Measurements from ENCODE around the gene RAD50. TPM values are rescaled to one million over a fixed set of nuclear protein-coding genes. Genes with fewer than 3 reads are reported as not detected.

The RAD50 gene
- total RNA-seq, 4 donors from 2014 or later, result 34.1 to 40.1 (median 37.5) TPM

DNA sequence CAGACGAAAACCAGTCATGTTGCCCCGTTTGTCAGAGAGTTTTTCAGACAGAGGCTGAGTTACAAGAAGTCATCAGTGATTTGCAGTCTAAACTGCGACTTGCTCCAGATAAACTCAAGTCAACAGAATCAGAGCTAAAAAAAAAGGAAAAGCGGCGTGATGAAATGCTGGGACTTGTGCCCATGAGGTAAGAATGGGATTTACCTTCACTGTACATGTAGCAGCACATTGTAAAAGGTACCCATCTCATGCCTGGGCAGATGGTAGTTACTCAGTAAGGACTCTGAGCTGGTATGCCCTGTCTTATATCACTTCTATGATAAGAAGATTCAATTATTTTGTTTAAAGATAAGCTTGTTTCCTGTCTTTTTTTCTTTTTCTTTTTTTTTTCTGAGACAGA, 38.8 kb downstream of the RAD50 start:
- Histone ChIP-seq H3K4me3 (replicated peaks in 1 of 3) (no peak overlapping the region), H3K9me3 (no peaks in the 10 kb centered on the region), H3K27ac (no peak overlapping the region), H3K4me1 (no peaks in the 10 kb centered on the region), H3K27me3 (no peaks in the 10 kb centered on the region), H3K36me3 (peaks cover 10 to 28% of the 10 kb centered on the region in 2 donors)
- DNase-seq, result no peak
- TF ChIP-seq, protein P1, sequence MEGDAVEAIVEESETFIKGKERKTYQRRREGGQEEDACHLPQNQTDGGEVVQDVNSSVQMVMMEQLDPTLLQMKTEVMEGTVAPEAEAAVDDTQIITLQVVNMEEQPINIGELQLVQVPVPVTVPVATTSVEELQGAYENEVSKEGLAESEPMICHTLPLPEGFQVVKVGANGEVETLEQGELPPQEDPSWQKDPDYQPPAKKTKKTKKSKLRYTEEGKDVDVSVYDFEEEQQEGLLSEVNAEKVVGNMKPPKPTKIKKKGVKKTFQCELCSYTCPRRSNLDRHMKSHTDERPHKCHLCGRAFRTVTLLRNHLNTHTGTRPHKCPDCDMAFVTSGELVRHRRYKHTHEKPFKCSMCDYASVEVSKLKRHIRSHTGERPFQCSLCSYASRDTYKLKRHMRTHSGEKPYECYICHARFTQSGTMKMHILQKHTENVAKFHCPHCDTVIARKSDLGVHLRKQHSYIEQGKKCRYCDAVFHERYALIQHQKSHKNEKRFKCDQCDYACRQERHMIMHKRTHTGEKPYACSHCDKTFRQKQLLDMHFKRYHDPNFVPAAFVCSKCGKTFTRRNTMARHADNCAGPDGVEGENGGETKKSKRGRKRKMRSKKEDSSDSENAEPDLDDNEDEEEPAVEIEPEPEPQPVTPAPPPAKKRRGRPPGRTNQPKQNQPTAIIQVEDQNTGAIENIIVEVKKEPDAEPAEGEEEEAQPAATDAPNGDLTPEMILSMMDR (IDR thresholded peaks at IDR 0.05), result no peak
- no peak for TF ChIP-seq POLR2A (IDR thresholded peaks at IDR 0.05)
- intact Hi-C loops (cut with DNase I), result no loop called here
- 91 to 96% methylated on average over 5 of the region's 5 CpGs for WGBS, 2 donors

DNA sequence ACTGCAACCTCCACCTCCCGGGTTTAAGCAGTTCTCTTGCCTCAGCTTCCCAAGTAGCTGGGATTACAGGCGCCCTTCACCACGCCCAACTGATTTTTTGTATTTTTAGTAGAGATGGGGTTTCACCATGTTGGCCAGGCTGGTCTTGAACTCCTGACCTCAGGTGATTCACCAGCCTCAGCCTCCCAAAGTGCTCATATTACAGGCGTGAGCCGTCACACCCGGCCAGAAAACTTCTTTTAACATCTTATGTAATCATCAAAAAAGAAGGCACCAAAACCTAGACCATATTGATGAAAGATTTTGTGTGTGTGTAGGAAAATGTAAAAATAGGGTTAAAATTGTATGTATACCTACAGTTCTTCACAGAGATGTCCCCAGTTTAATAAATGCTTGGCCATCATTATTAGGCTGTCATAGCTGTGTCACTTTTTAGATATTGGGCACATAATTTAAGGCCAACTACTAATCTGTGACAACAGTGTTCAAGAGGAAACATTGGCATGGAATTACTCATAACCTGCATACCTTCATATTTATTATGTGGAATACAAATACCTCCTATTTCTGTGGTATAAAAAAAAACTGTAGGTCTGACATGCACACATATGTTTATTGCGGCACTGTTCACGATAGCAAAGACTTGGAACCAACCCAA, 44.4 kb downstream of the RAD50 start:
- H3K9me3 ChIP-seq, result no peaks in the 10 kb centered on the region
- H3K4me3 ChIP-seq (replicated peaks in 1 of 3), result no peak overlapping the region
- peaks cover 22 to 31% of the 10 kb centered on the region in 2 donors for H3K36me3 ChIP-seq
- H3K27ac ChIP-seq, result no peak overlapping the region
- TF ChIP-seq POLR2A (IDR thresholded peaks at IDR 0.05), result no peak
- TF ChIP-seq, protein P1 (IDR thresholded peaks at IDR 0.05), result no peak
- DNase-seq, result no peak
- no peaks in the 10 kb centered on the region for H3K27me3 ChIP-seq
- intact Hi-C loops (cut with DNase I), result no loop called here
- 93 to 95% methylated on average over 8 of the region's 8 CpGs for WGBS, 2 donors
- no peaks in the 10 kb centered on the region for H3K4me1 ChIP-seq

DNA sequence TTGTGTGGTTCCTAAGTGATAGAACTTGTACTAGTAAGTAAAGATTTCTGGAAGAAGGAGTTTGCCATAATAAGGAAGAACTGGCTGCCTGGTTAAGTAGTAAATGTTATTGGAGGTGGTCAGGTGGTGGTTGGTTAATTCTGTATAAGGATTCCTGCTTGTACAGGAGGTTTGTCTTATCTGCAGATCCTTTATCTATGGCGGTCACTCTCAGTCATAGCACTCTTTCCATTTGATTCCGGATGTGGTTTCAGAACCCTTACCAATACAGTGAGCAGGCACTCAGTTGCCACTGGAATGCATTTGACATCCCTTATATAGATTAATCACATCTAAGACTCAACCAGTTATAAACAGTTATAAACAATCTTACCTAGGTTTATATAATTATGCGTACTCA, 50.3 kb downstream of the RAD50 start:
- H3K9me3 ChIP-seq, result no peaks in the 10 kb centered on the region
- TF ChIP-seq, protein P1 (IDR thresholded peaks at IDR 0.05), result no peak
- no peak for TF ChIP-seq POLR2A (IDR thresholded peaks at IDR 0.05)
- H3K36me3 ChIP-seq, result peaks cover 17 to 39% of the 10 kb centered on the region in 2 donors
- intact Hi-C loops (cut with DNase I), result no loop called here
- H3K4me1 ChIP-seq, result no peaks in the 10 kb centered on the region
- H3K27ac ChIP-seq, result no peak overlapping the region
- no peak overlapping the region for H3K4me3 ChIP-seq (replicated peaks in 1 of 3)
- 95 to 96% methylated on average over 3 of the region's 3 CpGs for WGBS, 2 donors
- no peaks in the 10 kb centered on the region for H3K27me3 ChIP-seq
- DNase-seq, result no peak

DNA sequence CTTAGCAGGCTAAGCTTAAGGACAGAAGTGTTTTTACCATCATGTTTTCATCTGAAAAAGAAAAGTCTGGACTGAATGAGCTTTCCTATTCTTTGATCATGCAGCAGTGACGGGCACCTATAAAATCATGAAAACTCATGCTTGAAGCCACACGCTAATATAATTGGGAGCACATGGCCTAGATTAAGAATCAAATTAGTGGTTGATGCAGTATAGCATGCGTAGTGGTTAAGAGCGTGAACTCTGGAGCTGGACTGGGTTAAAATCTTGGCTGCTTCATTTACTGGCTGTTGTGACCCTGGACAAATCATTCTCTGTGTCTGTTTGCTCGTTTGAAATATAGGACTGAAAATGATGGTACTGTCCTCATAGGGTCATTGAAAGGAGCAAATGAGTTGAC, 51.3 kb downstream of the RAD50 start:
- Histone ChIP-seq H3K9me3 (no peaks in the 10 kb centered on the region), H3K4me1 (no peaks in the 10 kb centered on the region), H3K27ac (no peak overlapping the region), H3K27me3 (no peaks in the 10 kb centered on the region), H3K4me3 (replicated peaks in 1 of 3) (no peak overlapping the region), H3K36me3 (peaks cover 16 to 39% of the 10 kb centered on the region in 2 donors)
- no peak for DNase-seq
- intact Hi-C loops (cut with DNase I), result no loop called here
- TF ChIP-seq, protein P1 (IDR thresholded peaks at IDR 0.05), result no peak
- no peak for TF ChIP-seq POLR2A (IDR thresholded peaks at IDR 0.05)
- WGBS, 2 donors, result 84 to 93% methylated on average over 5 of the region's 5 CpGs

DNA sequence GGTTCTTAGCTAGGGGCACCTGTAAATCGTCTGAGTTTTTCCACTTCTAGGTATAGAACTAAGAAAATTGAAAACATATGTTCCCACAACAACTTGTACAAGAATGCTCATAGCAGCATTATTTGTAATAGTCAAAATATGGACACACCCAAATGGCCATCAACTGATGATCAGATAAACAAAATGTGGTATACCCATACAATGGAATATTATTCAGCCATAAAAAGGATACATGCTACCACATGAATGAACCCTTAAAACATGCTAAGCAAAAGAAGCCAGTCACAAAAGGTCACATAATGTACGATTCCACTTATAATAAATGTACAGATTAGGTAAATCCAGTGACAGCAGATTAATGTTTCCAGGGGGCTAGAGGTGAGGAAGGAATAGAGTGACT, 55.2 kb downstream of the RAD50 start:
- H3K36me3 ChIP-seq, result peaks cover 0 to 21% of the 10 kb centered on the region in 2 donors
- 96 to 100% methylated on average over 2 of the region's 2 CpGs for WGBS, 2 donors
- intact Hi-C loops (cut with DNase I), result no loop called here

More for the DNA sequence above, 55.2 kb downstream of the RAD50 start:
- DNase-seq, result no peak
- no peak overlapping the region for H3K27ac ChIP-seq
- H3K4me1 ChIP-seq, result no peaks in the 10 kb centered on the region
- no peak overlapping the region for H3K4me3 ChIP-seq (replicated peaks in 1 of 3)
- no peaks in the 10 kb centered on the region for H3K9me3 ChIP-seq
- TF ChIP-seq POLR2A (IDR thresholded peaks at IDR 0.05), result no peak
- TF ChIP-seq, protein P1 (IDR thresholded peaks at IDR 0.05), result no peak
- no peaks in the 10 kb centered on the region for H3K27me3 ChIP-seq
